GM12891 (cell line): ENCODE data around the gene CLEC11A.

ENCODE experiments used
- PAX5 ChIP-seq: IDR thresholded peaks from 2 replicates; pipeline ENCODE4 v1.6.1; 2011; ENCODE audit warnings: low read length, moderate library complexity, mild to moderate bottlenecking; ENCODE audit not compliant: insufficient read depth, severe bottlenecking
- POLR2A ChIP-seq: IDR thresholded peaks from 2 replicates; pipeline ENCODE4 v1.6.1; 2011; ENCODE audit warnings: low read depth, low read length, control low read depth
- POLR2AphosphoS5 ChIP-seq: IDR thresholded peaks from 2 replicates; pipeline ENCODE4 v1.6.1; 2011; ENCODE audit warnings: low read depth, low read length, control low read depth
- POU2F2 ChIP-seq: IDR thresholded peaks from 2 replicates; pipeline ENCODE4 v1.6.1; 2011; ENCODE audit warnings: low read depth, mild to moderate bottlenecking, control low read depth, low read length, moderate library complexity
- SPI1 ChIP-seq: IDR thresholded peaks from 2 replicates; pipeline ENCODE4 v1.6.1; 2011; ENCODE audit warnings: low read depth, low read length, control low read depth
- TAF1 ChIP-seq: IDR thresholded peaks from 2 replicates; pipeline ENCODE4 v1.6.1; 2011; ENCODE audit warnings: low read depth, low read length, control low read depth

DNA sequence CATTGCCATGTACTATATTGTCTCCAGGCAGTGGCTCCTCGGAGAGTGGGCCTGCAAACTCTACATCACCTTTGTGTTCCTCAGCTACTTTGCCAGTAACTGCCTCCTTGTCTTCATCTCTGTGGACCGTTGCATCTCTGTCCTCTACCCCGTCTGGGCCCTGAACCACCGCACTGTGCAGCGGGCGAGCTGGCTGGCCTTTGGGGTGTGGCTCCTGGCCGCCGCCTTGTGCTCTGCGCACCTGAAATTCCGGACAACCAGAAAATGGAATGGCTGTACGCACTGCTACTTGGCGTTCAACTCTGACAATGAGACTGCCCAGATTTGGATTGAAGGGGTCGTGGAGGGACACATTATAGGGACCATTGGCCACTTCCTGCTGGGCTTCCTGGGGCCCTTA, 47.7 kb downstream of the CLEC11A start:
- no peak for TF ChIP-seq POLR2A
- no peak for TF ChIP-seq SPI1
- no peak for TF ChIP-seq POLR2AphosphoS5
- TF ChIP-seq TAF1, result no peak
- no peak for TF ChIP-seq POU2F2
- TF ChIP-seq PAX5, result no peak
